Hepatocyte (in vitro differentiated cells): ENCODE data around the gene TSPAN3.

Experiments
- CTCF ChIP-seq: fragments of 200-600 bp; sonication (generic); IDR thresholded peaks from 2 replicates; pipeline ENCODE4 v1.5.1; 2016; ENCODE audit warnings: antibody characterized with exemption, mild to moderate bottlenecking; ENCODE audit not compliant: poor library complexity
- EZH2 ChIP-seq: fragments of 200-600 bp; sonication (generic); IDR thresholded peaks from 2 replicates; pipeline ENCODE4 v1.6.1; 2016; ENCODE audit warnings: antibody characterized with exemption, mild to moderate bottlenecking, borderline replicate concordance
- EZH2phosphoT487 ChIP-seq: fragments of 200-600 bp; sonication (generic); IDR thresholded peaks from one replicate; pipeline ENCODE4 v1.6.1; 2018; ENCODE audit warnings: antibody characterized with exemption, mild to moderate bottlenecking, low read depth, moderate library complexity; ENCODE audit not compliant: unreplicated experiment, severe bottlenecking

DNA sequence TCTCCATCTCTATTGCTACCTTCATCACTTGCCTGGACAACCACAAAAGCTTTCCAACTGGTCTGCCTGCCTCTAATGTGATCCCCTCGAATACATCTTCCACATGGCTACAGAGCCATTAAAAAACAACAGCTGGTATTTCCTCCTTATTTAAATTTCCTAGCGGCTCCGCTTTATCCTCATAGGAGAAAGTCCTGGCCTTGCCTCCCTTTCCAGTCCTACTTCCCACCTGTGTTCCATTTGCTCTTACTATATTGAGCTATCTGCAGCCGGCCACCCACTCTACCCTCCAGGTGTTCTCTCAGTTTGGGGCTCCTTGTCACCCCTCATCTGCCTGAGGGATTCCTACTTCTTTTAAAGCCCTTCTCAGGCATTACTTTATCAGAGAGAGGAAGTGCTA, 49.7 kb upstream of the TSPAN3 start:
- TF ChIP-seq CTCF (no peak), EZH2 (no peak), EZH2phosphoT487 (no peak)
